NK-92 treated with Interleukin-12 subunit alpha and Interleukin-12 subunit beta, amount 100 ng/mL, for 24 hours (cell line): ENCODE measurements around the gene FTHL17.
A peak's percentile ranks its signal among the peaks of the same experiment; 100 is the strongest.

Source experiments
- DNase-seq: peaks from one replicate; lab custom pipeline; 2025; lab: John Stamatoyannopoulos, UW

The FTHL17 gene

GRCh38 chrX:31071725-31072124 is at the start of gene FTHL17:
TSS of gene FTHL17 (minus strand) at chrX:31072041. CDS start at chrX:31071953, 88 bp downstream.
- no peak for DNase-seq

GRCh38 chrX:31117266-31117665 is 45.4 kb upstream of the FTHL17 start:
- no peak for DNase-seq

GRCh38 chrX:31115398-31115797 is 43.6 kb upstream of the FTHL17 start:
- DNase-seq: no peak

GRCh38 chrX:31114858-31115257 is 43.0 kb upstream of the FTHL17 start:
- no peak for DNase-seq

GRCh38 chrX:31112226-31112999 is 40.6 kb upstream of the FTHL17 start:
- no peak for DNase-seq

GRCh38 chrX:31110657-31111056 is 38.8 kb upstream of the FTHL17 start:
- DNase-seq: no peak

GRCh38 chrX:31099536-31100090 is 27.8 kb upstream of the FTHL17 start:
- DNase-seq: peak; percentile 3

GRCh38 chrX:31098079-31098478 is 26.2 kb upstream of the FTHL17 start:
- no peak for DNase-seq

- no peak for DNase-seq
Observed at GRCh38 chrX:31093639-31093975, 21.8 kb upstream of the FTHL17 start.

- DNase-seq: no peak
Observed at GRCh38 chrX:31092970-31093638, 21.3 kb upstream of the FTHL17 start.

- no peak for DNase-seq
Observed at GRCh38 chrX:31092476-31092875, 20.6 kb upstream of the FTHL17 start.

- DNase-seq: no peak
Observed at GRCh38 chrX:31091819-31092218, 20.0 kb upstream of the FTHL17 start.

GRCh38 chrX:31074522-31074921 is 2.7 kb upstream of the FTHL17 start:
- no peak for DNase-seq

GRCh38 chrX:31071262-31071661 is 579 bp downstream of the FTHL17 start:
- DNase-seq: no peak

GRCh38 chrX:31070057-31070468 is 1.8 kb downstream of the FTHL17 start:
- no peak for DNase-seq

GRCh38 chrX:31063114-31063513 is 8.7 kb downstream of the FTHL17 start:
- no peak for DNase-seq

GRCh38 chrX:31061091-31061490 is 10.8 kb downstream of the FTHL17 start:
- DNase-seq: no peak

GRCh38 chrX:31060016-31060415 is 11.8 kb downstream of the FTHL17 start:
- no peak for DNase-seq

- DNase-seq: no peak
Observed at GRCh38 chrX:31058284-31058683, 13.6 kb downstream of the FTHL17 start.

- no peak for DNase-seq
Observed at GRCh38 chrX:31057691-31058090, 14.2 kb downstream of the FTHL17 start.

- DNase-seq: no peak
Observed at GRCh38 chrX:31057291-31057690, 14.6 kb downstream of the FTHL17 start.

GRCh38 chrX:31053621-31054020 is 18.2 kb downstream of the FTHL17 start:
- no peak for DNase-seq

GRCh38 chrX:31039327-31039711 is 32.5 kb downstream of the FTHL17 start:
- DNase-seq: no peak
